Endothelial cell of umbilical vein (primary cell): ENCODE data around the gene RAI2. TPM values are rescaled to one million over a fixed set of nuclear protein-coding genes. Genes with fewer than 3 reads are reported as not detected.

Source experiments
- BruUV-seq: library from RNA; stranded (reverse); fragments of 400-500 nt; replicated peaks from 2 replicates; lab custom pipeline; 2021; lab: Mats Ljungman, UMichigan
- CTCF ChIA-PET: fragments of 300-600, 350-600 bp; sonication (Branson Sonifier 250); formaldehyde crosslinking; loops from one replicate; lab custom pipeline; 2021; ENCODE audit warnings: antibody characterized with exemption, inconsistent platforms; lab: Charles Lee
- POLR2A ChIA-PET: fragments of 300-600, 350-600 bp; sonication (Branson Sonifier 250); formaldehyde crosslinking; loops from one replicate; lab custom pipeline; 2021; ENCODE audit warnings: antibody characterized with exemption, inconsistent platforms; lab: Charles Lee
- DNase-seq: peaks from one replicate; pipeline ENCODE4 v3.0.0-alpha.2; 2011; ENCODE audit warnings: low read depth, low spot score
- FAIRE-seq: peaks from 2 replicates; lab custom pipeline; 2011; peaks lifted over from hg19 to GRCh38; lab: Jason Lieb, UNC
- H2AFZ ChIP-seq: 2 replicates; pipeline ENCODE4 v1.6.0; 2012; ENCODE audit warnings: low read depth, low read length, control low read depth, inconsistent platforms
- H3K27ac ChIP-seq: 2 replicates; pipeline ENCODE4 v1.5.1; 2011; ENCODE audit warnings: low read depth, mild to moderate bottlenecking, control low read depth, low read length, moderate library complexity; ENCODE audit not compliant: insufficient read depth
- H3K27me3 ChIP-seq, 2 experiments: 2 replicates each; pipeline versions ENCODE4 v1.6.0 to v1.6.1; 2011; ENCODE audit warnings: low read length in 2 of 2, mixed read lengths in 1 of 2; ENCODE audit not compliant: control insufficient read depth in 2 of 2, insufficient read depth in 2 of 2
- H3K36me3 ChIP-seq, 2 experiments: 2 replicates in 1 of 2; 3 replicates in 1 of 2; pipeline ENCODE4 v1.5.1; 2011; ENCODE audit warnings: low read length in 2 of 2, mild to moderate bottlenecking in 1 of 2, moderate library complexity in 1 of 2; ENCODE audit not compliant: control insufficient read depth in 2 of 2, insufficient read depth in 2 of 2; ENCODE audit errors: extremely low read depth in 1 of 2
- H3K4me1 ChIP-seq: 3 replicates; pipeline ENCODE4 v1.5.1; 2011; ENCODE audit warnings: mild to moderate bottlenecking, low read length; ENCODE audit not compliant: control insufficient read depth, insufficient read depth; ENCODE audit errors: extremely low read depth
- H3K4me2 ChIP-seq: 2 replicates; pipeline ENCODE4 v1.6.1; 2011; ENCODE audit warnings: low read length, control low read depth, mixed read lengths; ENCODE audit not compliant: insufficient read depth
- H3K4me3 ChIP-seq, 3 experiments: fragments of 200-600 bp in 1 of 3; sonication (generic), shearing (Covaris generic) in 1 of 3; replicated peaks in 1 of 3; 2 replicates each; pipeline ENCODE4 v1.5.1; 2011 to 2016; ENCODE audit warnings: control low read depth in 3 of 3, low read length in 3 of 3, mild to moderate bottlenecking in 2 of 3, inconsistent platforms in 1 of 3, low read depth in 1 of 3, moderate library complexity in 1 of 3; ENCODE audit not compliant: insufficient read depth in 1 of 3
- H3K79me2 ChIP-seq: 2 replicates; pipeline ENCODE4 v1.6.0; 2012; ENCODE audit warnings: low read length, inconsistent platforms; ENCODE audit not compliant: control insufficient read depth, insufficient read depth
- H3K9ac ChIP-seq: replicated peaks from 2 replicates; pipeline ENCODE3; 2011; ENCODE audit warnings: low read length, control low read depth; ENCODE audit not compliant: insufficient read depth; ENCODE audit errors: extremely low read depth
- H3K9me1 ChIP-seq: replicated peaks from 3 replicates; pipeline ENCODE4 v1.6.0; 2011; ENCODE audit warnings: mild to moderate bottlenecking, low read length; ENCODE audit not compliant: control insufficient read depth, insufficient read depth; ENCODE audit errors: extremely low read depth
- H3K9me3 ChIP-seq: replicated peaks from 2 replicates; pipeline ENCODE4 v1.5.1; 2012; ENCODE audit warnings: low read length, inconsistent platforms; ENCODE audit not compliant: control insufficient read depth, insufficient read depth
- H4K20me1 ChIP-seq: replicated peaks from 2 replicates; pipeline ENCODE3; 2011; ENCODE audit warnings: mild to moderate bottlenecking, low read length; ENCODE audit not compliant: control insufficient read depth, insufficient read depth; ENCODE audit errors: extremely low read depth
- EZH2 ChIP-seq: IDR thresholded peaks from 2 replicates; pipeline ENCODE4 v1.6.1; 2012; ENCODE audit warnings: borderline replicate concordance, low read depth, mild to moderate bottlenecking, moderate library complexity, low read length, inconsistent platforms; ENCODE audit not compliant: severe bottlenecking
- FOS ChIP-seq: IDR thresholded peaks from 2 replicates; pipeline ENCODE4 v1.6.1; 2011; ENCODE audit warnings: mild to moderate bottlenecking, low read length, moderate library complexity, borderline replicate concordance; ENCODE audit not compliant: insufficient read depth
- GATA2 ChIP-seq: IDR thresholded peaks from 2 replicates; pipeline ENCODE4 v1.7.0; 2011; ENCODE audit warnings: low read depth, mild to moderate bottlenecking, moderate library complexity, mixed read lengths, low read length; ENCODE audit not compliant: insufficient read length, insufficient read depth
- JUN ChIP-seq: IDR thresholded peaks from 2 replicates; pipeline ENCODE4 v1.6.1; 2011; ENCODE audit warnings: borderline replicate concordance, low read depth; ENCODE audit not compliant: insufficient read length, insufficient read depth
- MAX ChIP-seq: IDR thresholded peaks from 2 replicates; pipeline ENCODE4 v1.6.1; 2011; ENCODE audit not compliant: insufficient read depth, insufficient read length
- MYC ChIP-seq: IDR thresholded peaks from one replicate; pipeline ENCODE4 v1.6.1; 2011; ENCODE audit warnings: mild to moderate bottlenecking, low read depth, low read length
- POLR2A ChIP-seq: IDR thresholded peaks from 2 replicates; pipeline ENCODE4 v1.6.1; 2012; ENCODE audit warnings: low read depth, mild to moderate bottlenecking, control low read depth, low read length
- POLR2AphosphoS5 ChIP-seq: IDR thresholded peaks from 2 replicates; pipeline ENCODE4 v1.6.1; 2012; ENCODE audit warnings: low read depth, mild to moderate bottlenecking, control low read depth, low read length, moderate library complexity; ENCODE audit not compliant: insufficient read depth
- dilution Hi-C: fragments of 300-500 bp; cut with MboI; formaldehyde crosslinking; loops from one replicate; pipeline ENCODE4 v1.15.0; 2019; ENCODE audit warnings: low sequenced_read_pairs; ENCODE audit not compliant: extremely low pct_ligation_motif_present
- intact Hi-C: fragments of 100-400 bp; cut with micrococcal nuclease; formaldehyde crosslinking; loops from one replicate; pipeline ENCODE4 v1.10.0; 2022
- polyA plus RNA-seq, 4 experiments: library from polyadenylated mRNA; depleted of rRNA in 3 of 4; stranded (reverse) in 3 of 4; unstranded in 1 of 4; fragments of >200 nt; gene quantifications; 2 replicates each; pipeline versions ENCODE4 v1.2.1 to v1.2.3, GENCODE V29; 2011 to 2012; ENCODE audit warnings: missing spikeins in 1 of 4
- total RNA-seq: library from RNA; stranded (reverse); gene quantifications from 2 replicates; pipeline ENCODE4 v1.2.3, GENCODE V29; 2021
- TF ChIP-seq, protein P1 (sequence below), 2 donors: IDR thresholded peaks; 1 replicate in 1 of 2; 2 replicates in 1 of 2; pipeline ENCODE4 v1.5.1; 2011; ENCODE audit warnings: low read length in 2 of 2, mild to moderate bottlenecking in 2 of 2, moderate library complexity in 2 of 2, control low read depth in 1 of 2, inconsistent platforms in 1 of 2, low read depth in 1 of 2; ENCODE audit not compliant: insufficient read depth in 1 of 2; ENCODE audit errors: extremely low read depth in 1 of 2

RAI2 gene
- total and polyA plus RNA-seq, 2 donors (not counting 3 experiments of a cell fraction or from before 2014, with no cell fraction given): 0.19 to 0.91 TPM

GRCh38 chrX:17778997-17779396 is 82.1 kb downstream of the RAI2 start:
- Histone ChIP-seq H3K9me1 (no peaks in the 10 kb centered on the region), H3K4me3 (no peak overlapping the region), H3K9me3 (no peaks in the 10 kb centered on the region), H2AFZ (no peak overlapping the region), H3K9ac (no peak overlapping the region), H3K36me3 (no peaks in the 10 kb centered on the region), H3K4me1 (no peaks in the 10 kb centered on the region), H4K20me1 (no peaks in the 10 kb centered on the region), H3K27ac (no peak overlapping the region), H3K27me3 (no peaks in the 10 kb centered on the region), H3K79me2 (no peaks in the 10 kb centered on the region), H3K4me2 (no peak overlapping the region)
- FAIRE-seq (no peak), DNase-seq (no peak)
- dilution Hi-C loops: no loop called here
- TF ChIP-seq MAX (no peak), POLR2A (no peak), JUN (no peak), POLR2AphosphoS5 (no peak), GATA2 (no peak), MYC (no peak), FOS (no peak), EZH2 (no peak)
- TF ChIP-seq, protein P1, sequence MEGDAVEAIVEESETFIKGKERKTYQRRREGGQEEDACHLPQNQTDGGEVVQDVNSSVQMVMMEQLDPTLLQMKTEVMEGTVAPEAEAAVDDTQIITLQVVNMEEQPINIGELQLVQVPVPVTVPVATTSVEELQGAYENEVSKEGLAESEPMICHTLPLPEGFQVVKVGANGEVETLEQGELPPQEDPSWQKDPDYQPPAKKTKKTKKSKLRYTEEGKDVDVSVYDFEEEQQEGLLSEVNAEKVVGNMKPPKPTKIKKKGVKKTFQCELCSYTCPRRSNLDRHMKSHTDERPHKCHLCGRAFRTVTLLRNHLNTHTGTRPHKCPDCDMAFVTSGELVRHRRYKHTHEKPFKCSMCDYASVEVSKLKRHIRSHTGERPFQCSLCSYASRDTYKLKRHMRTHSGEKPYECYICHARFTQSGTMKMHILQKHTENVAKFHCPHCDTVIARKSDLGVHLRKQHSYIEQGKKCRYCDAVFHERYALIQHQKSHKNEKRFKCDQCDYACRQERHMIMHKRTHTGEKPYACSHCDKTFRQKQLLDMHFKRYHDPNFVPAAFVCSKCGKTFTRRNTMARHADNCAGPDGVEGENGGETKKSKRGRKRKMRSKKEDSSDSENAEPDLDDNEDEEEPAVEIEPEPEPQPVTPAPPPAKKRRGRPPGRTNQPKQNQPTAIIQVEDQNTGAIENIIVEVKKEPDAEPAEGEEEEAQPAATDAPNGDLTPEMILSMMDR (IDR thresholded peaks at IDR 0.05; ENCODE audit: extremely low read depth in 1 of 2, insufficient read depth in 1 of 2, low read depth in 1 of 2, low read length in 2 of 2): no peak
- ChIA-PET CTCF (no interaction called here), POLR2A (no interaction called here)
- BruUV-seq: no TSS peak
- intact Hi-C loops: no loop called here
